Measurements from ENCODE around the gene GNB3. TPM values are rescaled to one million over a fixed set of nuclear protein-coding genes. Genes with fewer than 3 reads are reported as not detected.
"Not testable (repeated sequence)": the region's sequence is repeated elsewhere in the genome, so short reads cannot be mapped to it uniquely, and the experiment has no call there.

The GNB3 gene
- total RNA-seq, 1 experiment from 2014 or later: 0.43 TPM

DNA sequence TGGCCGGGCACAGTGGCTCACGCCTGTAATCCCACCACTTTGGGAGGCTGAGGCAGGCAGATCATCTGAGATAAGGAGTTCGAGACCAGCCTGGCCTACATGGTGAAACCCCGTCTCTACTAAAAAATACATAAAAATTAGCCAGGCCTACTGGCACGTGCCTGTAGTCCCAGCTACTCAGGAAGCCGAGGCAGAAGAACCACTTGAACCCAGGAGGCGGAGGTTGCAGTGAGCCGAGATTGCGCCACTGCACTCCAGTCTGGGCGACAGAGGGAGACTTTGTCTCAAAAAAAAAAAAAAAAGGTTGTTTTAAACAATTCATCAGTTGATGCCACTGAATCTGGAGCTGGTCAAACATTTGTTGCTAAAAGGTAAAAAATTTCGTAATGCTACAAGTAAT is 39.1 kb downstream of the GNB3 start:
- H3K27me3 ChIP-seq, DNase-seq, H3K36me3 ChIP-seq, H3K4me3 ChIP-seq, H3K9me3 ChIP-seq: not testable (repeated sequence)

DNA sequence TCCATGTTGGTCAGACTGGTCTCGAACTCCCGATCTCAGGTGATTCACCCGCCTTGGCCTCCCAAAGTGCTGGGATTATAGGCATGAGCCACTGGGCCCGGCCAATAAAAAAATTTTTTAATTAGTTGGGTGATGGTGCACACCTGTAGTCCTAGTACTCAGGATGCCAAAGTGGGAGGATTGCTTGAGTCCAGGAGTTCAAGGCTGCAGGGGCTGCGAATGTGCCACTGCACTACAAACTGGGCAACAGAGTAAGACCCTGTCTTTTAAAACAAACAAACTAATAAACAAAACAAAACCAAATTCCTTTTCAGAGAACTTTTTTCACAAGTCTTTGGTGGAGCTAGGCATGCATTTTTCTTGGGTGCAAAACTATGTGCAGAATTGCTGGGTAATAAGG is 42.5 kb downstream of the GNB3 start:
- no peak for DNase-seq
- Histone ChIP-seq H3K4me3 (no peak overlapping the region), H3K36me3 (peaks cover 8% of the 10 kb centered on the region), H3K27me3 (no peaks in the 10 kb centered on the region), H3K9me3 (no peaks in the 10 kb centered on the region)

DNA sequence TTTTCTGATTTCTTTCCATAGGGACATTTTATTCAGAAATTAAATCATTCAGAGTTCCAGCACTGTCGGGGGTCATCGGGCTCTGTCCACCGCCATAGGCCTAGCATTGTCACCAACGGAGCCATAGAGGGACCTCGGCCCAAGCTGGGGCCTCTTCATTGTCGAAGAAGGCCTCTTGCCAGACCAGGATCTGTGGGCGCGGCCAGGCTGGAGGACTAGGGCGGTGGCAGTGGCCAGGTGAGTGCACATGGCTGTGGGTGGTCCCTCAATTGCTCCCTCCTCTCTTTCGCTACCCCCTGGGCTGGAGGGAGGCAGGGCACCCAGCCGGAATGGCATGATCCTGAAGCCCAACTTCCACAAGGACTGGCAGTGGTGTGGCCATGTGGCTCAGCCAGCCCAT is 43.0 kb downstream of the GNB3 start:
- Histone ChIP-seq H3K9me3 (no peaks in the 10 kb centered on the region), H3K36me3 (peaks cover 8% of the 10 kb centered on the region), H3K27me3 (no peaks in the 10 kb centered on the region), H3K4me3 (no peak overlapping the region)
- no peak for DNase-seq

DNA sequence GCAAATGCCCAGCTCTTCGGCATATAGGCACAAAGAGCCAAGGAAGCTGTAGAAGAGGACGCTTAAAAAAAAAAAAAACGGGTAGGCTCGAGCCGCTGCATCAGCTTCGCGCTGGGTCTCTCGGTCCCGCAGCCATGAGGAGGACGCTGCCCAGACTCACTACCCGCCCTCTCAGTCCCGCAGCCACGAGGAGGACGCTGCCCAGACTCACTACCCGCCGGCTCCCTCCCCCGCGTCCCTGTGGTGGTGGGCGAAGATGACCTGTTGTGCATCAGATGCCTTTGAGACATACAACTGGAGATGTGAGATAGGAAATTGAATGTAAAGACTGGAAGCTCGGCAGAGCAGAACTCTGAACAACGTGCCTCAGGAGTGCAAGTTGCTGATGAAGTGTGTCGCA is 43.8 kb downstream of the GNB3 start:
- Histone ChIP-seq H3K27me3 (no peaks in the 10 kb centered on the region), H3K4me3 (no peak overlapping the region)
- no peak for DNase-seq

DNA sequence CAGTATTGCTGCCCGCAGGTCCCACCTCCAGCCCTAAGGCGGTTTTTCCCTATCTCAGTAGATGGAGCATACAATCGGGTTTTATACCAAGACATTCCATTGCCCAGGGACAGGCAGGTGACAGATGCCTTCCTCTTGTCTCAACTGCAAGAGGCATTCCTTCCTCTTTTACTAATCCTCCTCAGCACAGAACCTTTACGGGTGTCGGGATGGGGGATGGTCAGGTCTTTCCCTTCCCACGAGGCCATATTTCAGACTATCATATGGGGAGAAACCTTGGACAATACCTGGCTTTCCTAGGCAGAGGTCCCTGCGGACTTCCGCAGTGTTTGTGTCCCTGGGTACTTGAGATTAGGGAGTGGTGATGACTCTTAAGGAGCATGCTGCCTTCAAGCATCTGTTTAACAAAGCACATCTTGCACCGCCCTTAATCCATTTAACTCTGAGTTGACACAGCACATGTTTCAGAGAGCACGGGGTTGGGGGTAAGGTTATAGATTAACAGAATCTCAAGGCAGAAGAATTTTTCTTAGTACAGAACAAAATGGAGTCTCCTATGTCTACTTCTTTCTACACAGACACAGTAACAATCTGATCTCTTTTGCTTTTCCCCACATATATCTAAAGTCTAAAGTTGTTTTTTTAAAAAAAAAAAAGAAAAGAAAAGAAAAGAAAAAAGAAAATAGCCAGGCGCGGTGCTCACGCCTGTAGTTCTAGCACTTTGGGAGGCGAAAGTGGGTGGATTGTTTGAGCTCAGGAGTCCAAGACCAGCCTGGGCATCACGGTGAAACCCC is 45.7 kb downstream of the GNB3 start:
- not testable (repeated sequence) for H3K9me3 ChIP-seq, DNase-seq, H3K27me3 ChIP-seq, H3K4me3 ChIP-seq
- H3K36me3 ChIP-seq: peaks cover 11% of the 10 kb centered on the region

More for the DNA sequence above, 43.8 kb downstream of the GNB3 start:
- Histone ChIP-seq H3K36me3 (peaks cover 5% of the 10 kb centered on the region; the same call in 1 of the 2 replicates), H3K9me3 (no peaks in the 10 kb centered on the region)

DNA sequence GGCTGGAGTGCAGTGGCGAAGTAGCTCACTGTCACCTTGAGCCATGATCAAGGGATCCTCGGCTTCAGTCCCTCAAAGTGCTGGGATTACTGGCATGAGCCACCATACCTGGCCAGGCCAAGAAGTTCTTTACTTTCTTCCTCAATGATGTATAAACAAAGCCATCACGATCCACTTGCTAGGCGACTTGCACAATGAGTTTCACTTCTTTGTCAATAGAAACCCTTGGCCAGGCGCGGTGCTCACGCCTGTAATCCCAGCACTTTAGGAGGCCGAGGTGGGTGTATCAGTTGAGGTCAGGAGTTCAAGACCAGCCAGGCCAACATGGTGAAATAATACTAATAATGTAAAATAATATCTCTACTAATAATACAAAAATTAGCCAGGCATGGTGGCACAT is 46.7 kb downstream of the GNB3 start:
- peaks cover 11% of the 10 kb centered on the region for H3K36me3 ChIP-seq
- DNase-seq: no peak
- H3K4me3 ChIP-seq: no peak overlapping the region
- H3K27me3 ChIP-seq: no peaks in the 10 kb centered on the region
- H3K9me3 ChIP-seq: no peaks in the 10 kb centered on the region

DNA sequence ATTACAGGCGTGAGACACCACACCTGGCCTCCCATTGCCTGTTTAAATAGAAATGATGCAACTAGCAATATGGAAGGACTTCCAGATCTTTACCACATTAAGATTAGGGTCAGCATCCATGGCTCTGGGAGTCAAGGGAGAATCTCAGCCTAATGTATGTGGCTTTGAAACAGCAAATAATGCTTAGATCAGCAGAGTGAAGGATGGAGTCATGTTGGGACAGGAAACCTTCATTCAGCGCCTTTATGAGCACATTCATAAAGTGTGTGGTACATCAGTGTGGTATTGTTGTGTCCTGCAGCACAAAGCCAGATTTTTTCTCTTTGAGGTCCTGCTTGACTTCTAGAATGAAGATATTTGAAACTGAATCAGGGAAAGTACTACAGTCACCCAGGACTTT is 47.6 kb downstream of the GNB3 start:
- Histone ChIP-seq H3K9me3 (no peaks in the 10 kb centered on the region), H3K36me3 (peaks cover 11% of the 10 kb centered on the region), H3K27me3 (no peaks in the 10 kb centered on the region), H3K4me3 (no peak overlapping the region)
- DNase-seq: no peak

DNA sequence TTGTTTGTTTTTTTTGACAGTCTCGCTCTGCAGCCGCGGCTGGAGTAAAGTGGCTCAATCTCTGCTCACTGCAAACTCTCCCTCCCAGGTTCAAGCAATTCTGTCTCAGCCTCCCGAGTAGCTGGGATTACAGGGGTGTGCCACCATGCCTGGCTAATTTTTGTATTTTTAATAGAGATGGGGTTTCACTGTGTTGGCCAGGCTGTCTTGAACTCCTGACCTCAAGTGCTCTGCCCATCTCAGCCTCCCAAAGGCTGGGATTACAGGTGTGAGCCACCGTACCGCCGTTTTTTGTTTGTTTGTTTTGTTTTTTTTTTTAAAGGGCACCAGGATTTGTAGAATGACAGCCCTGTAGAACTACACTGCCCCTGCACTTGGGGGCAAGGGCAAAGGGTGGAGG is 48.1 kb downstream of the GNB3 start:
- DNase-seq, H3K4me3 ChIP-seq, H3K27me3 ChIP-seq, H3K9me3 ChIP-seq: not testable (repeated sequence)
- H3K36me3 ChIP-seq: peaks cover 11% of the 10 kb centered on the region

DNA sequence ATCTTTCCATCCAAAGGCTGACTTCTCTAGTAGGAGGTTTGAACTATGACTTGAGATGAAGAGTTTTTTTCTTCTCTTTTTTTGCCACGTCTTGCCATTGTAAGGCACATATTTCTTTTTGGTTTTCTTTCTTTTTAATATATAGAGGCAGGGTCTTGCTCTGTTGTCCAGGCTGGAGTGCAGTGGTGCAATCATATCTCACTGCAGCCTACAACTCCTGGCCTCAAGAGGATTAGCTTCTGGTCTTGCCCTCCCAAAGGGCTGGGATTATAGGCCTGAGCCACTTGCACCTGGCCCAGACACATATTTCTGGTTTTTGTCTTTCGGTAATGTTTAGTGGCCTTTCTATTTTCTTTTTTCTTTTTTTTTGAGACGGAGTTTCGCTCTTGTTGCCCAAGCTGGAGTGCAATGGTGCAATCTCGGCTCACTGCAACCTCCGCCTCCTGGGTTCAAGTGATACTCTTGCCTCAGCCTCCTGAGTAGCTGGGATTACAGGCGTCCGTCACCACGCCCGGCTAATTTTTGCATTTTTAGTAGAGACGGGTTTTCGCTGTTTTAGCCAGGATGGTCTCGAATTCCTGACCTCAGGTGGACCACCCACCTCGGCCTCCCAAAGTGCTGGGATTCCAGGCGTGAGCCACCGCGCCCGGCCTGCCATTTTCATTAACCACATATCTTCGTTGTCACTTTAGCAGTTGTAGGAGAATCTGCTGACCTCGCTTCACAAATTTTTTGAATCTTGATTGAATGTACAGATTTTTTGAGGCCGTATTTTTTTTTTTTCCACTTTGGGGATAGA is 49.2 kb downstream of the GNB3 start:
- H3K4me3 ChIP-seq, DNase-seq, H3K27me3 ChIP-seq, H3K9me3 ChIP-seq, H3K36me3 ChIP-seq: not testable (repeated sequence)

DNA sequence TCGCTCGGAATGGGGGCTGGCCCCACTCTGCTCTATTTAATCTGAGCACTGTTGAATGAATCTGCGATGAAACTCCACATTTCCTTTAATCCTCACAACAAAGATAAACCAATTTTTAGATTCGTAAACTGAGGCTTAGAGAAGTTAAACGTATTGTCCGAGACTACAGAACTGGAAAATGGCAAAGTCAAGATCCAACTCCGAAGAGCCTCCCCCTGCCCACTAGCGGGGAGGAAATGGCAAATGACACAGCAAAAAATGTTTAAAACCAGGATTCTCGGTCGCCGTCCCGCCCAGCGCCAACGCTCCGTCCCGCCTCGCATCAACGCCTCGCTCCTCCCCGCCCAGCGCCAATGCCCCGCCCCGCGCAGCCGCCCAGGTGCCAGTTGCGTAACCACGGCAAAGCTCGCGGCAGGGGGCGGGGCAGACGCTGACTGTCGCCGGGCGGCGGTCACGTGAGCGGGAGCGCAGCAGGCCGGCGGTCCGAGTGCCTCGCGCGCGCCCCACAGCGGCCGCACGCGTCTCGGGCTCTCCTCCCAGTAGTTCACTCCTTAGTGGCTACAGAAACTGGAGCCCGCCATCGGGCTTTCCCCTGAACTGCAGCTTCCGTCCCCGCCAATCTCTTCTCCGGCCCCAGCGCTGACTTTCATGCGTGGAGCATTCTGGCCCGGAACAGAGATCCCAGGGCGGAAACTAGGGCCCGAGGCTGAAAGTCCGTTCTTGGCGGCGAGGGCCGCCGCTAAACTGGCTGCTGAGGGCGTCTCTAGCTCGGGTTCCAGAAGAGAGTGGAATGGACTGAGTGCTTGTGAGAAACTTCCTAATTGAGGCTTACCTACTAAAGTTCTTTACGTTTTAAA is 50.3 kb downstream of the GNB3 start:
- Histone ChIP-seq H3K4me3 (peak overlapping the region; percentile 42), H3K27me3 (no peaks in the 10 kb centered on the region), H3K9me3 (no peaks in the 10 kb centered on the region), H3K36me3 (peaks cover 6% of the 10 kb centered on the region)
- peak; percentile 94 for DNase-seq

DNA sequence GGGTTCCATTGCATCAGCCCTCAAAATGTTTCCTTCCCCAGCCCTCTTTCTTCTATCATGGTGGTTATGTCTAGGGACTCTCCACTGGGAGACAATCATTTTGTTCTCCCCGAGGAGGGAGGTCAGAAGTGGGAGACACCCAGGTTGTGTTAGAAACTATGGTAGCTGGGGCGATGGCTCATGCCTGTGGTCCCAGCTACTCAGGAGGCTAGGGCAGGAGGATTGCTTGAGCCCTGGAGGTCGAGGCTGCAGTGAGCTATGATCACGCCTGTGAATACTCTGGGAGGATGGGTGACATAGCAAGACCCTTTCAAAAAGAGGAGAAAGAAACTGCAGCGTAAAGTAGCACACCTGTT is 50.9 kb downstream of the GNB3 start:
- Histone ChIP-seq H3K36me3 (peaks cover 6% of the 10 kb centered on the region), H3K4me3 (peak overlapping the region; percentile 42), H3K27me3 (no peaks in the 10 kb centered on the region), H3K9me3 (no peaks in the 10 kb centered on the region)
- DNase-seq: no peak

DNA sequence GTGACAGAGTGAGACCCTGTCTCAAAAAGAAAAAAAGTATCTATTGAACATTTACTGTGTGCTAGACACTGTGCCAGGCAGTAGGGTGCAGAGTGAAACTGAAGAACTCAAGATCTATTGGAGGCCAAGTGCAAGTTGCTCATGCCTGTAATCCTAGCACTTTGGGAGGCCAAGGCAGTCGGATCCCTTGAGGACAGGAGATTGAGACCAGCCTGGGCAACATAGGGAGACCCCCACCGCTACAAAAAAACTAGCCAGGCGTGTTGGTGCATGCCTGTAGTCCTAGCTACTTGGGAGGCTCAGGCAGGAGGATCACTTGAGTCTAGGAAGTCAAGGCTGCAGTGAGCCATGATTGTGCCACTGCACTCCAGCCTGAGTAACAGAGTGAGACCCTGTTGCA is 52.0 kb downstream of the GNB3 start:
- not testable (repeated sequence) for DNase-seq, H3K4me3 ChIP-seq, H3K9me3 ChIP-seq, H3K36me3 ChIP-seq, H3K27me3 ChIP-seq

DNA sequence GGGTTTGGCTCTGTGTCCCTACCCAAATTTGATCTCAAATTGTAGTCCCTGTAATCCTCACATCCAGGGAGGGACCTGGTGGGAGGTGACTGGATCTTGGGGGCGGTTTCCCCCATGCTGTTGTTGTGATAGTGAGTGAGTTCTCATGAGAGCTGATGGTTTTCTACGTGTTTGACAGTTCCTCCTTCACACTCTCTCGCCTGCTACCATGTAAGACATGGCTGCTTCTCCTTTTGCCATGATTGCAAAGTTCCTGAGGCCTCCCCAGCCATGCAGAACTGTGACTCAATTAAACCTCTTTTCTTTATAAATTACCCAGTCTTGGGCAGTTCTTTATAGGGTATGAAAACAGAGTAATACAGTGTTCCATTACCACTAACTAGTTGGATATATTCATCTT is 53.6 kb downstream of the GNB3 start:
- Histone ChIP-seq H3K36me3 (peaks cover 6% of the 10 kb centered on the region), H3K9me3 (no peaks in the 10 kb centered on the region), H3K27me3 (no peaks in the 10 kb centered on the region), H3K4me3 (no peak overlapping the region)
- no peak for DNase-seq

Other genes starting within 250 kb of the GNB3 start
- 155 and 166 TPM in 2 replicates for gene CHD4, start 233.5 kb upstream of the GNB3 start, total RNA-seq (2014; rRNA removed; shearing (Covaris generic); ENCODE audit: low replicate concordance)
- gene LPAR5, start 205.0 kb upstream of the GNB3 start, total RNA-seq (2014; rRNA removed; shearing (Covaris generic); ENCODE audit: low replicate concordance): 0.03 TPM in 1 of 2 replicates, not detected in the other
- gene ACRBP, start 193.5 kb upstream of the GNB3 start, total RNA-seq (2014; rRNA removed; shearing (Covaris generic); ENCODE audit: low replicate concordance): not detected in 2 replicates
- gene ING4, start 177.8 kb upstream of the GNB3 start, total RNA-seq (2014; rRNA removed; shearing (Covaris generic); ENCODE audit: low replicate concordance): 30.1 and 33.1 TPM in 2 replicates
- 9.3 and 21.9 TPM in 2 replicates for gene ZNF384, start 151.6 kb upstream of the GNB3 start, total RNA-seq (2014; rRNA removed; shearing (Covaris generic); ENCODE audit: low replicate concordance)
- gene PIANP, start 140.1 kb upstream of the GNB3 start, total RNA-seq (2014; rRNA removed; shearing (Covaris generic); ENCODE audit: low replicate concordance): not detected in 2 replicates
- gene COPS7A, start 116.9 kb upstream of the GNB3 start, total RNA-seq (2014; rRNA removed; shearing (Covaris generic); ENCODE audit: low replicate concordance): 91.3 and 125 TPM in 2 replicates
- 178 and 274 TPM in 2 replicates for gene MLF2, start 87.8 kb upstream of the GNB3 start, total RNA-seq (2014; rRNA removed; shearing (Covaris generic); ENCODE audit: low replicate concordance)
- gene PTMS, start 74.6 kb upstream of the GNB3 start, total RNA-seq (2014; rRNA removed; shearing (Covaris generic); ENCODE audit: low replicate concordance): 272 and 328 TPM in 2 replicates
- 0.17 TPM in 1 of 2 replicates, not detected in the other for gene LAG3, start 68.4 kb upstream of the GNB3 start, total RNA-seq (2014; rRNA removed; shearing (Covaris generic); ENCODE audit: low replicate concordance)
- gene CD4, start 51.4 kb upstream of the GNB3 start, total RNA-seq (2014; rRNA removed; shearing (Covaris generic); ENCODE audit: low replicate concordance): not detected in 2 replicates
- gene GPR162, start 19.1 kb upstream of the GNB3 start, total RNA-seq (2014; rRNA removed; shearing (Covaris generic); ENCODE audit: low replicate concordance): not detected in 2 replicates
- 19.4 and 45.6 TPM in 2 replicates for gene P3H3, start 12.5 kb upstream of the GNB3 start, total RNA-seq (2014; rRNA removed; shearing (Covaris generic); ENCODE audit: low replicate concordance)
- gene CDCA3, start 10.4 kb downstream of the GNB3 start, total RNA-seq (2014; rRNA removed; shearing (Covaris generic); ENCODE audit: low replicate concordance): 29.8 and 110 TPM in 2 replicates
- 104 and 143 TPM in 2 replicates for gene USP5, start 11.2 kb downstream of the GNB3 start, total RNA-seq (2014; rRNA removed; shearing (Covaris generic); ENCODE audit: low replicate concordance)
- gene TPI1, start 26.6 kb downstream of the GNB3 start, total RNA-seq (2014; rRNA removed; shearing (Covaris generic); ENCODE audit: low replicate concordance): 1,500 and 1,845 TPM in 2 replicates
- gene SPSB2, start 32.4 kb downstream of the GNB3 start, total RNA-seq (2014; rRNA removed; shearing (Covaris generic); ENCODE audit: low replicate concordance): 11.4 and 19.9 TPM in 2 replicates
- gene LRRC23, start 63.9 kb downstream of the GNB3 start, total RNA-seq (2014; rRNA removed; shearing (Covaris generic); ENCODE audit: low replicate concordance): 2.7 and 49.9 TPM in 2 replicates
- gene ENO2, start 73.7 kb downstream of the GNB3 start, total RNA-seq (2014; rRNA removed; shearing (Covaris generic); ENCODE audit: low replicate concordance): 5.6 and 11.9 TPM in 2 replicates
- 2.8 and 5.0 TPM in 2 replicates for gene ATN1, start 87.0 kb downstream of the GNB3 start, total RNA-seq (2014; rRNA removed; shearing (Covaris generic); ENCODE audit: low replicate concordance)
- not detected in 2 replicates for gene RNU7-1, start 102.9 kb downstream of the GNB3 start, total RNA-seq (2014; rRNA removed; shearing (Covaris generic); ENCODE audit: low replicate concordance)
- gene C12orf57, start 103.1 kb downstream of the GNB3 start, total RNA-seq (2014; rRNA removed; shearing (Covaris generic); ENCODE audit: low replicate concordance): 136 and 311 TPM in 2 replicates
- gene PTPN6, start 110.4 kb downstream of the GNB3 start, total RNA-seq (2014; rRNA removed; shearing (Covaris generic); ENCODE audit: low replicate concordance): not detected in 2 replicates
- gene PHB2, start 129.7 kb downstream of the GNB3 start, total RNA-seq (2014; rRNA removed; shearing (Covaris generic); ENCODE audit: low replicate concordance): 349 and 524 TPM in 2 replicates
- gene EMG1, start 130.0 kb downstream of the GNB3 start, total RNA-seq (2014; rRNA removed; shearing (Covaris generic); ENCODE audit: low replicate concordance): 23.5 and 56.5 TPM in 2 replicates
- 7.8 and 14.3 TPM in 2 replicates for gene LPCAT3, start 177.6 kb downstream of the GNB3 start, total RNA-seq (2014; rRNA removed; shearing (Covaris generic); ENCODE audit: low replicate concordance)
- gene C1S, start 219.8 kb downstream of the GNB3 start, total RNA-seq (2014; rRNA removed; shearing (Covaris generic); ENCODE audit: low replicate concordance): 21.2 and 32.6 TPM in 2 replicates

Data from MG63 (cell line).